ENCODE data around the gene POLN.

DNA sequence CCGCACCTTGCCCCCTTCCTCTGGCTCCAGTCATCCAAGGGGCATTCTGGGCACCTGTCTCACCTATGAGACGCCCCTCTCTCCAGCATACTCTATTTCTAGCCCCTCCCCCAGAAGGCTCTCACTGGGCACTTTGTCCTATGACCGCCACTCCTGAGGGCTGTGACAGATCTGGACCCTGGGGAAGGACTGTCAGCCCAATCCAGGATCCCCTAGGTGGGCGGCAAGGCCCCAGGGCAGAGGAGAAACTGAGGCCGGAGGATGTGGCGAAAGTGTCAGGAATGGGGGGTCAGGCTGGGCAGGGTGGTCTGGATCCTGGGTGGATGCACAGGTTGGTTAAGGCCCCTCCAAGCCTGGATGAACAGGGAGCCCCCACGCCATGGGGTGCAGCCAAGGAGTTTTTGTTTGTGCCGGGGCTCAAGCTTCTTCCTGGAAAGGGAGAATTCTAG, 198.9 kb downstream of the POLN start:
- TF ChIP-seq, protein P1, sequence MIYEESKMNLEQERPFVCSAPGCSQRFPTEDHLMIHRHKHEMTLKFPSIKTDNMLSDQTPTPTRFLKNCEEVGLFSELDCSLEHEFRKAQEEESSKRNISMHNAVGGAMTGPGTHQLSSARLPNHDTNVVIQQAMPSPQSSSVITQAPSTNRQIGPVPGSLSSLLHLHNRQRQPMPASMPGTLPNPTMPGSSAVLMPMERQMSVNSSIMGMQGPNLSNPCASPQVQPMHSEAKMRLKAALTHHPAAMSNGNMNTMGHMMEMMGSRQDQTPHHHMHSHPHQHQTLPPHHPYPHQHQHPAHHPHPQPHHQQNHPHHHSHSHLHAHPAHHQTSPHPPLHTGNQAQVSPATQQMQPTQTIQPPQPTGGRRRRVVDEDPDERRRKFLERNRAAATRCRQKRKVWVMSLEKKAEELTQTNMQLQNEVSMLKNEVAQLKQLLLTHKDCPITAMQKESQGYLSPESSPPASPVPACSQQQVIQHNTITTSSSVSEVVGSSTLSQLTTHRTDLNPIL (CRISPR knock-in tag; IDR thresholded peaks at IDR 0.05; ENCODE audit: low read depth) = no peak
- TF ChIP-seq, protein P2, sequence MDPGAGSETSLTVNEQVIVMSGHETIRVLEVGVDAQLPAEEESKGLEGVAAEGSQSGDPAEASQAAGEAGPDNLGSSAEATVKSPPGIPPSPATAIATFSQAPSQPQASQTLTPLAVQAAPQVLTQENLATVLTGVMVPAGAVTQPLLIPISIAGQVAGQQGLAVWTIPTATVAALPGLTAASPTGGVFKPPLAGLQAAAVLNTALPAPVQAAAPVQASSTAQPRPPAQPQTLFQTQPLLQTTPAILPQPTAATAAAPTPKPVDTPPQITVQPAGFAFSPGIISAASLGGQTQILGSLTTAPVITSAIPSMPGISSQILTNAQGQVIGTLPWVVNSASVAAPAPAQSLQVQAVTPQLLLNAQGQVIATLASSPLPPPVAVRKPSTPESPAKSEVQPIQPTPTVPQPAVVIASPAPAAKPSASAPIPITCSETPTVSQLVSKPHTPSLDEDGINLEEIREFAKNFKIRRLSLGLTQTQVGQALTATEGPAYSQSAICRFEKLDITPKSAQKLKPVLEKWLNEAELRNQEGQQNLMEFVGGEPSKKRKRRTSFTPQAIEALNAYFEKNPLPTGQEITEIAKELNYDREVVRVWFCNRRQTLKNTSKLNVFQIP (CRISPR knock-in tag; IDR thresholded peaks at IDR 0.05; ENCODE audit: borderline replicate concordance, low read depth) = no peak
- TF ChIP-seq ZNF70 (CRISPR knock-in tag; IDR thresholded peaks at IDR 0.05) (no peak), ZC3H10 (CRISPR knock-in tag; IDR thresholded peaks at IDR 0.05) (no peak), ARNTL (CRISPR knock-in tag; IDR thresholded peaks at IDR 0.05; ENCODE audit: borderline replicate concordance, low read depth) (no peak), TCF4 (CRISPR knock-in tag; IDR thresholded peaks at IDR 0.05; ENCODE audit: borderline replicate concordance) (no peak), BACH2 (CRISPR knock-in tag; IDR thresholded peaks at IDR 0.05; ENCODE audit: borderline replicate concordance) (no peak), CSDC2 (CRISPR knock-in tag; IDR thresholded peaks at IDR 0.05) (no peak)
- TF ChIP-seq, protein P3, sequence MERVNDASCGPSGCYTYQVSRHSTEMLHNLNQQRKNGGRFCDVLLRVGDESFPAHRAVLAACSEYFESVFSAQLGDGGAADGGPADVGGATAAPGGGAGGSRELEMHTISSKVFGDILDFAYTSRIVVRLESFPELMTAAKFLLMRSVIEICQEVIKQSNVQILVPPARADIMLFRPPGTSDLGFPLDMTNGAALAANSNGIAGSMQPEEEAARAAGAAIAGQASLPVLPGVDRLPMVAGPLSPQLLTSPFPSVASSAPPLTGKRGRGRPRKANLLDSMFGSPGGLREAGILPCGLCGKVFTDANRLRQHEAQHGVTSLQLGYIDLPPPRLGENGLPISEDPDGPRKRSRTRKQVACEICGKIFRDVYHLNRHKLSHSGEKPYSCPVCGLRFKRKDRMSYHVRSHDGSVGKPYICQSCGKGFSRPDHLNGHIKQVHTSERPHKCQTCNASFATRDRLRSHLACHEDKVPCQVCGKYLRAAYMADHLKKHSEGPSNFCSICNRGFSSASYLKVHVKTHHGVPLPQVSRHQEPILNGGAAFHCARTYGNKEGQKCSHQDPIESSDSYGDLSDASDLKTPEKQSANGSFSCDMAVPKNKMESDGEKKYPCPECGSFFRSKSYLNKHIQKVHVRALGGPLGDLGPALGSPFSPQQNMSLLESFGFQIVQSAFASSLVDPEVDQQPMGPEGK (CRISPR knock-in tag; IDR thresholded peaks at IDR 0.05; ENCODE audit: borderline replicate concordance) = no peak
- TF ChIP-seq, protein P4, sequence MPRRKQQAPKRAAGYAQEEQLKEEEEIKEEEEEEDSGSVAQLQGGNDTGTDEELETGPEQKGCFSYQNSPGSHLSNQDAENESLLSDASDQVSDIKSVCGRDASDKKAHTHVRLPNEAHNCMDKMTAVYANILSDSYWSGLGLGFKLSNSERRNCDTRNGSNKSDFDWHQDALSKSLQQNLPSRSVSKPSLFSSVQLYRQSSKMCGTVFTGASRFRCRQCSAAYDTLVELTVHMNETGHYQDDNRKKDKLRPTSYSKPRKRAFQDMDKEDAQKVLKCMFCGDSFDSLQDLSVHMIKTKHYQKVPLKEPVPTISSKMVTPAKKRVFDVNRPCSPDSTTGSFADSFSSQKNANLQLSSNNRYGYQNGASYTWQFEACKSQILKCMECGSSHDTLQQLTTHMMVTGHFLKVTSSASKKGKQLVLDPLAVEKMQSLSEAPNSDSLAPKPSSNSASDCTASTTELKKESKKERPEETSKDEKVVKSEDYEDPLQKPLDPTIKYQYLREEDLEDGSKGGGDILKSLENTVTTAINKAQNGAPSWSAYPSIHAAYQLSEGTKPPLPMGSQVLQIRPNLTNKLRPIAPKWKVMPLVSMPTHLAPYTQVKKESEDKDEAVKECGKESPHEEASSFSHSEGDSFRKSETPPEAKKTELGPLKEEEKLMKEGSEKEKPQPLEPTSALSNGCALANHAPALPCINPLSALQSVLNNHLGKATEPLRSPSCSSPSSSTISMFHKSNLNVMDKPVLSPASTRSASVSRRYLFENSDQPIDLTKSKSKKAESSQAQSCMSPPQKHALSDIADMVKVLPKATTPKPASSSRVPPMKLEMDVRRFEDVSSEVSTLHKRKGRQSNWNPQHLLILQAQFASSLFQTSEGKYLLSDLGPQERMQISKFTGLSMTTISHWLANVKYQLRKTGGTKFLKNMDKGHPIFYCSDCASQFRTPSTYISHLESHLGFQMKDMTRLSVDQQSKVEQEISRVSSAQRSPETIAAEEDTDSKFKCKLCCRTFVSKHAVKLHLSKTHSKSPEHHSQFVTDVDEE (CRISPR knock-in tag; IDR thresholded peaks at IDR 0.05) = no peak

All from SK-N-SH treated with all-trans-retinoic acid at 6 μM for 48 hours (cell line).